M059J (cell line): ENCODE measurements around the gene REEP2. TPM values are rescaled to one million over a fixed set of nuclear protein-coding genes. Genes with fewer than 3 reads are reported as not detected.

ENCODE experiments used
- total RNA-seq: library from RNA; depleted of rRNA; stranded (reverse); fragments of >200 nt; shearing (Covaris generic); gene quantifications from 2 replicates; pipeline ENCODE4 v1.2.3, GENCODE V29; 2014; rRNA removed

REEP2 gene
- total RNA-seq, 1 experiment from 2014 or later, result 0.32 TPM

Other genes with a start within 250 kb of the REEP2 start
- 41.4 and 47.6 TPM in 2 replicates for gene CDC23, start 225.7 kb upstream of the REEP2 start, total RNA-seq
- not detected in 2 replicates for gene GFRA3, start 164.4 kb upstream of the REEP2 start, total RNA-seq
- 20.5 and 28.4 TPM in 2 replicates for gene CDC25C, start 107.3 kb upstream of the REEP2 start, total RNA-seq
- gene FAM53C, start 100.8 kb upstream of the REEP2 start, total RNA-seq, result 27.4 and 27.7 TPM in 2 replicates
- 29.8 and 41.5 TPM in 2 replicates for gene KDM3B, start 86.4 kb upstream of the REEP2 start, total RNA-seq
- 3.9 and 4.1 TPM in 2 replicates for gene EGR1, start 26.4 kb downstream of the REEP2 start, total RNA-seq
- gene ETF1, start 104.2 kb downstream of the REEP2 start, total RNA-seq, result 74.2 and 91.3 TPM in 2 replicates
- gene HSPA9, start 136.3 kb downstream of the REEP2 start, total RNA-seq, result 241 and 270 TPM in 2 replicates